ENCODE results near the gene SMAP1.

SMAP1 gene

GRCh38 chr6:70672549-70672948 is 4.9 kb downstream of the SMAP1 start:
- Histone ChIP-seq H3K27me3 (ENCODE audit: insufficient read depth, low read depth, severe bottlenecking) (no peaks in the 10 kb centered on the region), H3K36me3 (peaks cover 3% of the 10 kb centered on the region; the same call in 1 of the 2 replicates), H3K4me3 (ENCODE audit: low read depth, low read length) (no peak overlapping the region), H3K9me3 (ENCODE audit: severe bottlenecking) (no peaks in the 10 kb centered on the region), H3K27ac (no peak overlapping the region)
- DNase-seq = no peak
- no peak for TF ChIP-seq CTCF (IDR thresholded peaks at IDR 0.05; ENCODE audit: low read depth, low read length)

GRCh38 chr6:70673054-70673453 is 5.4 kb downstream of the SMAP1 start:
- DNase-seq = no peak
- H3K27me3 ChIP-seq (ENCODE audit: insufficient read depth, low read depth, severe bottlenecking) = no peaks in the 10 kb centered on the region
- no peak for TF ChIP-seq CTCF (IDR thresholded peaks at IDR 0.05; ENCODE audit: low read depth, low read length)
- H3K36me3 ChIP-seq = no peaks in the 10 kb centered on the region; the same call in 1 of the 2 replicates
- H3K27ac ChIP-seq = no peak overlapping the region
- no peaks in the 10 kb centered on the region for H3K9me3 ChIP-seq (ENCODE audit: severe bottlenecking)
- no peak overlapping the region for H3K4me3 ChIP-seq (ENCODE audit: low read depth, low read length)

GRCh38 chr6:70673601-70674000 is 5.9 kb downstream of the SMAP1 start:
- H3K27me3 ChIP-seq (ENCODE audit: insufficient read depth, low read depth, severe bottlenecking) = no peaks in the 10 kb centered on the region
- no peaks in the 10 kb centered on the region; the same call in 1 of the 2 replicates for H3K36me3 ChIP-seq
- no peak overlapping the region for H3K27ac ChIP-seq
- DNase-seq = no peak
- no peak for TF ChIP-seq CTCF (IDR thresholded peaks at IDR 0.05; ENCODE audit: low read depth, low read length)
- no peak overlapping the region for H3K4me3 ChIP-seq (ENCODE audit: low read depth, low read length)
- H3K9me3 ChIP-seq (ENCODE audit: severe bottlenecking) = no peaks in the 10 kb centered on the region

- no peak for DNase-seq
- Histone ChIP-seq H3K27ac (no peak overlapping the region), H3K36me3 (no peaks in the 10 kb centered on the region; the same call in 1 of the 2 replicates), H3K4me3 (ENCODE audit: low read depth, low read length) (no peak overlapping the region), H3K9me3 (ENCODE audit: severe bottlenecking) (no peaks in the 10 kb centered on the region), H3K27me3 (ENCODE audit: insufficient read depth, low read depth, severe bottlenecking) (no peaks in the 10 kb centered on the region)
- TF ChIP-seq CTCF (IDR thresholded peaks at IDR 0.05; ENCODE audit: low read depth, low read length) = no peak
Measured at GRCh38 chr6:70675822-70676221, 8.1 kb downstream of the SMAP1 start.

- Histone ChIP-seq H3K27me3 (ENCODE audit: insufficient read depth, low read depth, severe bottlenecking) (no peaks in the 10 kb centered on the region), H3K4me3 (ENCODE audit: low read depth, low read length) (no peak overlapping the region), H3K27ac (no peak overlapping the region), H3K36me3 (no peaks in the 10 kb centered on the region), H3K9me3 (ENCODE audit: severe bottlenecking) (no peaks in the 10 kb centered on the region)
- DNase-seq = no peak
- TF ChIP-seq CTCF (IDR thresholded peaks at IDR 0.05; ENCODE audit: low read depth, low read length) = no peak
Measured at GRCh38 chr6:70676821-70677220, 9.1 kb downstream of the SMAP1 start.

- Histone ChIP-seq H3K27ac (no peak overlapping the region), H3K4me3 (ENCODE audit: low read depth, low read length) (no peak overlapping the region)
- no peak for TF ChIP-seq CTCF (IDR thresholded peaks at IDR 0.05; ENCODE audit: low read depth, low read length)
Measured at GRCh38 chr6:70680396-70680795, 12.7 kb downstream of the SMAP1 start.

More at GRCh38 chr6:70680396-70680795, 12.7 kb downstream of the SMAP1 start:
- H3K27me3 ChIP-seq (ENCODE audit: insufficient read depth, low read depth, severe bottlenecking) = no peaks in the 10 kb centered on the region
- no peak for DNase-seq
- no peaks in the 10 kb centered on the region for H3K9me3 ChIP-seq (ENCODE audit: severe bottlenecking)
- H3K36me3 ChIP-seq = no peaks in the 10 kb centered on the region

Measured in WERI-Rb-1 (cell line).